Thoracic aorta (tissue), 2 donors: ENCODE measurements around the gene TRPV5. TPM values are rescaled to one million over a fixed set of nuclear protein-coding genes. Genes with fewer than 3 reads are reported as not detected.

Experiments
- ATAC-seq: fragments of 150-250 bp; one replicate; pipeline ENCODE4 v1.8.0; 2017; ENCODE audit warnings: low read depth; ENCODE audit not compliant: insufficient number of reproducible peaks, low FRiP score
- DNase-seq: peaks from one replicate; pipeline ENCODE4 v3.0.0-alpha.2; 2020; ENCODE audit warnings: low spot score
- H3K27ac ChIP-seq, 2 donors: fragments of 200-600 bp; sonication (generic); 1 replicate in 1 of 2; 2 replicates in 1 of 2; pipeline ENCODE4 v1.5.1; 2016; ENCODE audit warnings: mild to moderate bottlenecking in 2 of 2, moderate library complexity in 2 of 2
- H3K27me3 ChIP-seq: fragments of 200-600 bp; sonication (generic); replicated peaks from 2 replicates; pipeline ENCODE4 v1.6.0; 2016; ENCODE audit warnings: mild to moderate bottlenecking; ENCODE audit not compliant: insufficient read depth
- H3K36me3 ChIP-seq: fragments of 200-600 bp; sonication (generic); one replicate; pipeline ENCODE4 v1.5.1; 2016
- H3K4me1 ChIP-seq, 2 donors: fragments of 200-600 bp; sonication (generic); 1 replicate in 1 of 2; 2 replicates in 1 of 2; pipeline versions ENCODE4 v1.5.1 to v1.6.0; 2016; ENCODE audit warnings: low read depth in 2 of 2, mild to moderate bottlenecking in 1 of 2; ENCODE audit not compliant: control insufficient read depth in 1 of 2
- H3K4me3 ChIP-seq: fragments of 200-600 bp; sonication (generic); 2 replicates; pipeline ENCODE4 v1.5.1; 2016; ENCODE audit warnings: mild to moderate bottlenecking
- H3K9me3 ChIP-seq: fragments of 200-600 bp; sonication (generic); 2 replicates; pipeline ENCODE4 v1.5.1; 2016
- CTCF ChIP-seq: fragments of 200-600 bp; sonication (generic); IDR thresholded peaks from one replicate; pipeline ENCODE4 v1.5.1; 2019; ENCODE audit warnings: antibody characterized with exemption
- total RNA-seq, 2 donors: library from RNA; depleted of rRNA; stranded (reverse); fragments of >200 nt; gene quantifications; one replicate each; pipeline versions ENCODE4 v1.1.0 to v1.2.3, GENCODE V29; 2016

TRPV5 gene
- total RNA-seq, 2 donors from 2014 or later, result not detected

GRCh38 chr7:142892951-142893350 lies 40.6 kb downstream of the TRPV5 start:
- no peak for TF ChIP-seq CTCF
- Histone ChIP-seq H3K4me3 (no peak overlapping the region), H3K9me3 (no peaks in the 10 kb centered on the region), H3K27me3 (no peaks in the 10 kb centered on the region), H3K36me3 (no peaks in the 10 kb centered on the region), H3K27ac (no peak overlapping the region), H3K4me1 (no peaks in the 10 kb centered on the region)
- DNase-seq, result no peak
- no peak for ATAC-seq

- H3K27me3 ChIP-seq, result no peaks in the 10 kb centered on the region
- no peak overlapping the region for H3K27ac ChIP-seq
- ATAC-seq, result no peak
- no peak for DNase-seq
- no peak for TF ChIP-seq CTCF
- no peaks in the 10 kb centered on the region for H3K36me3 ChIP-seq
- H3K9me3 ChIP-seq, result no peaks in the 10 kb centered on the region
- no peak overlapping the region for H3K4me3 ChIP-seq
- no peaks in the 10 kb centered on the region for H3K4me1 ChIP-seq
Observed at GRCh38 chr7:142891490-142892082, 42.0 kb downstream of the TRPV5 start.

GRCh38 chr7:142890874-142891485 lies 42.6 kb downstream of the TRPV5 start:
- Histone ChIP-seq H3K4me1 (peaks cover 0 to under 1% of the 10 kb centered on the region in 2 donors), H3K36me3 (no peaks in the 10 kb centered on the region), H3K27ac (no peak overlapping the region), H3K4me3 (no peak overlapping the region), H3K27me3 (no peaks in the 10 kb centered on the region), H3K9me3 (no peaks in the 10 kb centered on the region)
- TF ChIP-seq CTCF, result no peak
- DNase-seq (no peak), ATAC-seq (no peak)

- Histone ChIP-seq H3K27ac (no peak overlapping the region), H3K4me3 (no peak overlapping the region), H3K4me1 (peaks cover 0 to 5% of the 10 kb centered on the region in 2 donors), H3K9me3 (no peaks in the 10 kb centered on the region), H3K27me3 (no peaks in the 10 kb centered on the region), H3K36me3 (no peaks in the 10 kb centered on the region)
- no peak for DNase-seq
- ATAC-seq, result no peak
- no peak for TF ChIP-seq CTCF
Observed at GRCh38 chr7:142889816-142890215, 43.7 kb downstream of the TRPV5 start.

- H3K9me3 ChIP-seq, result no peaks in the 10 kb centered on the region
- no peaks in the 10 kb centered on the region for H3K36me3 ChIP-seq
- H3K27ac ChIP-seq, result no peak overlapping the region
- DNase-seq (no peak), ATAC-seq (no peak)
- peaks cover 0 to 5% of the 10 kb centered on the region in 2 donors for H3K4me1 ChIP-seq
- TF ChIP-seq CTCF, result no peak
- H3K4me3 ChIP-seq, result no peak overlapping the region
- H3K27me3 ChIP-seq, result no peaks in the 10 kb centered on the region
Observed at GRCh38 chr7:142887282-142888015, 46.1 kb downstream of the TRPV5 start.
